ENCODE results near the gene ADGRF1. TPM values are rescaled to one million over a fixed set of nuclear protein-coding genes. Genes with fewer than 3 reads are reported as not detected.
A peak's percentile ranks its signal among the peaks of the same experiment; 100 is the strongest.
"Not testable (repeated sequence)": the region's sequence is repeated elsewhere in the genome, so short reads cannot be mapped to it uniquely, and the experiment has no call there.

ADGRF1 gene
- total and polyA plus RNA-seq, 2 donors = 5.3 to 13.0 TPM

- no peaks in the 10 kb centered on the region for H3K36me3 ChIP-seq (ENCODE audit: insufficient read depth)
- no peak for DNase-seq (ENCODE audit: extremely low spot score)
- no peak overlapping the region for H3K4me3 ChIP-seq (ENCODE audit: low read depth, low read length)
- 95% methylated on average over 1 of the region's 1 CpG for WGBS
- H3K4me1 ChIP-seq (ENCODE audit: insufficient read depth) = no peaks in the 10 kb centered on the region
- no peak overlapping the region for H3K27ac ChIP-seq (ENCODE audit: low read depth)
Observed at GRCh38 chr6:46997646-46998045, 44.5 kb downstream of the ADGRF1 start.

GRCh38 chr6:46996860-46997641 is 45.1 kb downstream of the ADGRF1 start:
- no peak overlapping the region for H3K27ac ChIP-seq (ENCODE audit: low read depth)
- DNase-seq (ENCODE audit: extremely low spot score) = no peak
- H3K4me1 ChIP-seq (ENCODE audit: insufficient read depth) = no peaks in the 10 kb centered on the region
- WGBS = 70% methylated on average over 1 of the region's 1 CpG
- no peaks in the 10 kb centered on the region for H3K36me3 ChIP-seq (ENCODE audit: insufficient read depth)
- H3K4me3 ChIP-seq (ENCODE audit: low read depth, low read length) = no peak overlapping the region

- H3K36me3 ChIP-seq (ENCODE audit: insufficient read depth) = no peaks in the 10 kb centered on the region
- 45% methylated on average over 1 of the region's 1 CpG for WGBS
- no peak overlapping the region for H3K4me3 ChIP-seq (ENCODE audit: low read depth, low read length)
- no peak overlapping the region for H3K27ac ChIP-seq (ENCODE audit: low read depth)
- H3K4me1 ChIP-seq (ENCODE audit: insufficient read depth) = no peaks in the 10 kb centered on the region
- no peak for DNase-seq (ENCODE audit: extremely low spot score)
Observed at GRCh38 chr6:46994933-46995332, 47.2 kb downstream of the ADGRF1 start.

GRCh38 chr6:46993846-46994245 is 48.3 kb downstream of the ADGRF1 start:
- Histone ChIP-seq H3K27ac (ENCODE audit: low read depth) (no peak overlapping the region), H3K4me1 (ENCODE audit: insufficient read depth) (no peaks in the 10 kb centered on the region), H3K36me3 (ENCODE audit: insufficient read depth) (no peaks in the 10 kb centered on the region), H3K4me3 (ENCODE audit: low read depth, low read length) (no peak overlapping the region)
- 93% methylated on average over 3 of the region's 3 CpGs for WGBS
- DNase-seq (ENCODE audit: extremely low spot score) = no peak

- not testable (repeated sequence) for H3K36me3 ChIP-seq (ENCODE audit: insufficient read depth); H3K27ac ChIP-seq (ENCODE audit: low read depth); H3K4me3 ChIP-seq (ENCODE audit: low read depth, low read length); H3K4me1 ChIP-seq (ENCODE audit: insufficient read depth); DNase-seq (ENCODE audit: extremely low spot score)
- WGBS = 94% methylated on average over 2 of the region's 2 CpGs
Observed at GRCh38 chr6:46992391-46992790, 49.7 kb downstream of the ADGRF1 start.

GRCh38 chr6:46990818-46991510 is 51.2 kb downstream of the ADGRF1 start:
- WGBS = 50% methylated on average over 6 of the region's 6 CpGs
- H3K27ac ChIP-seq (ENCODE audit: low read depth); H3K4me3 ChIP-seq (ENCODE audit: low read depth, low read length); H3K36me3 ChIP-seq (ENCODE audit: insufficient read depth); H3K4me1 ChIP-seq (ENCODE audit: insufficient read depth): not testable (repeated sequence)
- peak; percentile 43 for DNase-seq (ENCODE audit: extremely low spot score)

- no peak overlapping the region for H3K27ac ChIP-seq (ENCODE audit: low read depth)
- no peaks in the 10 kb centered on the region for H3K36me3 ChIP-seq (ENCODE audit: insufficient read depth)
- no peak for DNase-seq (ENCODE audit: extremely low spot score)
- peaks cover 2% of the 10 kb centered on the region for H3K4me1 ChIP-seq (ENCODE audit: insufficient read depth)
- WGBS = 59% methylated on average over 6 of the region's 6 CpGs
- H3K4me3 ChIP-seq (ENCODE audit: low read depth, low read length) = no peak overlapping the region
Observed at GRCh38 chr6:46990031-46990644, 52.0 kb downstream of the ADGRF1 start.

GRCh38 chr6:46989398-46989797 is 52.7 kb downstream of the ADGRF1 start:
- no peak overlapping the region for H3K27ac ChIP-seq (ENCODE audit: low read depth)
- 48% methylated on average over 3 of the region's 3 CpGs for WGBS

GRCh38 chr6:46985943-46986342 is 56.2 kb downstream of the ADGRF1 start:
- WGBS = 78% methylated on average over 3 of the region's 3 CpGs
- H3K4me1 ChIP-seq (ENCODE audit: insufficient read depth) = peaks cover 2% of the 10 kb centered on the region
- no peak overlapping the region for H3K27ac ChIP-seq (ENCODE audit: low read depth)
- H3K4me3 ChIP-seq (ENCODE audit: low read depth, low read length) = no peak overlapping the region
- no peaks in the 10 kb centered on the region for H3K36me3 ChIP-seq (ENCODE audit: insufficient read depth)
- DNase-seq (ENCODE audit: extremely low spot score) = no peak

More at GRCh38 chr6:46989398-46989797, 52.7 kb downstream of the ADGRF1 start:
- no peaks in the 10 kb centered on the region for H3K36me3 ChIP-seq (ENCODE audit: insufficient read depth)
- no peak for DNase-seq (ENCODE audit: extremely low spot score)
- H3K4me1 ChIP-seq (ENCODE audit: insufficient read depth) = peaks cover 2% of the 10 kb centered on the region
- no peak overlapping the region for H3K4me3 ChIP-seq (ENCODE audit: low read depth, low read length)

- Histone ChIP-seq H3K4me1 (ENCODE audit: insufficient read depth) (peaks cover 2% of the 10 kb centered on the region), H3K36me3 (ENCODE audit: insufficient read depth) (no peaks in the 10 kb centered on the region), H3K27ac (ENCODE audit: low read depth) (no peak overlapping the region), H3K4me3 (ENCODE audit: low read depth, low read length) (no peak overlapping the region)
- peak; percentile 8 for DNase-seq (ENCODE audit: extremely low spot score)
Observed at GRCh38 chr6:46983007-46983411, 59.1 kb downstream of the ADGRF1 start.

GRCh38 chr6:46979206-46979605 is 62.9 kb downstream of the ADGRF1 start:
- Histone ChIP-seq H3K36me3 (ENCODE audit: insufficient read depth) (no peaks in the 10 kb centered on the region), H3K27ac (ENCODE audit: low read depth) (no peak overlapping the region), H3K4me3 (ENCODE audit: low read depth, low read length) (no peak overlapping the region), H3K4me1 (ENCODE audit: insufficient read depth) (no peaks in the 10 kb centered on the region)
- DNase-seq (ENCODE audit: extremely low spot score) = no peak
- 66% methylated on average over 4 of the region's 4 CpGs for WGBS

- no peak for DNase-seq (ENCODE audit: extremely low spot score)
- Histone ChIP-seq H3K4me1 (ENCODE audit: insufficient read depth) (no peaks in the 10 kb centered on the region), H3K4me3 (ENCODE audit: low read depth, low read length) (no peak overlapping the region), H3K36me3 (ENCODE audit: insufficient read depth) (no peaks in the 10 kb centered on the region), H3K27ac (ENCODE audit: low read depth) (no peak overlapping the region)
- 82% methylated on average over 1 of the region's 1 CpG for WGBS
Observed at GRCh38 chr6:46974786-46975185, 67.3 kb downstream of the ADGRF1 start.

GRCh38 chr6:46973029-46973428 is 69.1 kb downstream of the ADGRF1 start:
- DNase-seq (ENCODE audit: extremely low spot score) = no peak
- 59% methylated on average over 2 of the region's 2 CpGs for WGBS
- H3K36me3 ChIP-seq (ENCODE audit: insufficient read depth) = no peaks in the 10 kb centered on the region
- no peaks in the 10 kb centered on the region for H3K4me1 ChIP-seq (ENCODE audit: insufficient read depth)
- no peak overlapping the region for H3K4me3 ChIP-seq (ENCODE audit: low read depth, low read length)
- H3K27ac ChIP-seq (ENCODE audit: low read depth) = no peak overlapping the region

- DNase-seq (ENCODE audit: extremely low spot score) = no peak
- Histone ChIP-seq H3K4me1 (ENCODE audit: insufficient read depth) (no peaks in the 10 kb centered on the region), H3K36me3 (ENCODE audit: insufficient read depth) (no peaks in the 10 kb centered on the region), H3K4me3 (ENCODE audit: low read depth, low read length) (no peak overlapping the region), H3K27ac (ENCODE audit: low read depth) (no peak overlapping the region)
- WGBS = 31% methylated on average over 1 of the region's 1 CpG
Observed at GRCh38 chr6:46972531-46972930, 69.6 kb downstream of the ADGRF1 start.
